Measurements from ENCODE around the gene PKIG.

- TF ChIP-seq CTCF (IDR thresholded peaks at IDR 0.05) (no peak), POLR2A (IDR thresholded peaks at IDR 0.05) (no peak)
Observed at GRCh38 chr20:44658810-44659209, 76.4 kb downstream of the PKIG start.

All from adrenal gland (tissue), 5 donors.